A549 (cell line): ENCODE measurements around the gene PAPPA2.

Experiments
- FOSL2 ChIP-seq, 2 experiments: fragments of 450-650 bp in 1 of 2; fragments of >200 bp in 1 of 2; sonication (Bioruptor Twin) in 1 of 2; formaldehyde crosslinking; IDR thresholded peaks; 2 replicates each; pipeline versions ENCODE4 v1.5.0 to v1.6.1; 2016 to 2020; ENCODE audit warnings: mild to moderate bottlenecking in 1 of 2, moderate library complexity in 1 of 2
- KDM1A ChIP-seq: fragments of 200-600 bp; sonication (generic); IDR thresholded peaks from 2 replicates; pipeline ENCODE4 v1.6.1; 2016; ENCODE audit warnings: low read depth, mild to moderate bottlenecking
- MYC ChIP-seq: IDR thresholded peaks from 2 replicates; pipeline ENCODE4 v1.6.1; 2012; ENCODE audit warnings: mild to moderate bottlenecking, inconsistent platforms, low read length, improper control_type of control experiment, borderline replicate concordance
- PBX3 ChIP-seq: IDR thresholded peaks from 2 replicates; pipeline ENCODE4 v1.6.1; 2012
- TF ChIP-seq, protein P1 (sequence below): fragments of >200 bp; sonication (Bioruptor Twin); formaldehyde crosslinking; IDR thresholded peaks from 3 replicates; pipeline ENCODE4 v1.5.1; 2016

DNA sequence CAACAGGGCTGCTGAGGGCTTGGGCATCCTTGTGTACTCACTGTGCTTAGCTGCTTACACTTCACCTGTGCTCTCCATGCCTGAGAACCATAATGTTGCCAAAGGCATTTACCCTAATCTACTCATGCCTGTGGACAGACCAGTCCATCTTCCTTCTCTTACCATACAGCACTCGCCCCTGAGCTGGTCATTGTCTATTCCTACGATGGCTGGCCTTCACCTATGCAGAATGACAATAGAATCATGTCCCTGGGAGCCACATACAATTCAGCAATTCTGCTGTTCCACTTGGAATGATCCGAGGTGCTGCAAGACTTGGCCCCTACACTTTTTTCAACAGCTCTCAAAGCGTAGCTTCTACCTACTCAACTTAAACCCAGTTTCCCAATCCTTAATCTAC lies 96.5 kb downstream of the PAPPA2 start:
- TF ChIP-seq, protein P1, sequence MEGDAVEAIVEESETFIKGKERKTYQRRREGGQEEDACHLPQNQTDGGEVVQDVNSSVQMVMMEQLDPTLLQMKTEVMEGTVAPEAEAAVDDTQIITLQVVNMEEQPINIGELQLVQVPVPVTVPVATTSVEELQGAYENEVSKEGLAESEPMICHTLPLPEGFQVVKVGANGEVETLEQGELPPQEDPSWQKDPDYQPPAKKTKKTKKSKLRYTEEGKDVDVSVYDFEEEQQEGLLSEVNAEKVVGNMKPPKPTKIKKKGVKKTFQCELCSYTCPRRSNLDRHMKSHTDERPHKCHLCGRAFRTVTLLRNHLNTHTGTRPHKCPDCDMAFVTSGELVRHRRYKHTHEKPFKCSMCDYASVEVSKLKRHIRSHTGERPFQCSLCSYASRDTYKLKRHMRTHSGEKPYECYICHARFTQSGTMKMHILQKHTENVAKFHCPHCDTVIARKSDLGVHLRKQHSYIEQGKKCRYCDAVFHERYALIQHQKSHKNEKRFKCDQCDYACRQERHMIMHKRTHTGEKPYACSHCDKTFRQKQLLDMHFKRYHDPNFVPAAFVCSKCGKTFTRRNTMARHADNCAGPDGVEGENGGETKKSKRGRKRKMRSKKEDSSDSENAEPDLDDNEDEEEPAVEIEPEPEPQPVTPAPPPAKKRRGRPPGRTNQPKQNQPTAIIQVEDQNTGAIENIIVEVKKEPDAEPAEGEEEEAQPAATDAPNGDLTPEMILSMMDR, result no peak
- TF ChIP-seq FOSL2 (IDR thresholded peaks at IDR 0.05), result no peak
- TF ChIP-seq FOSL2 (CRISPR knock-in tag; IDR thresholded peaks at IDR 0.05), result no peak
- no peak for TF ChIP-seq MYC
- TF ChIP-seq KDM1A, result no peak
- TF ChIP-seq PBX3, result no peak
